Gastroesophageal sphincter (tissue), 4 donors: ENCODE results near the gene MRGPRX3. TPM values are rescaled to one million over a fixed set of nuclear protein-coding genes. Genes with fewer than 3 reads are reported as not detected.
"Not testable (repeated sequence)": the region's sequence is repeated elsewhere in the genome, so short reads cannot be mapped to it uniquely, and the experiment has no call there.

Source experiments
- ATAC-seq: fragments of 150-250 bp; one replicate; pipeline ENCODE4 v1.9.1; 2016; ENCODE audit warnings: mild to moderate bottlenecking, moderate library complexity
- H3K27ac ChIP-seq, 4 donors: fragments of 200-600 bp; sonication (generic) in 3 of 4; 1 replicate in 3 of 4; 2 replicates in 1 of 4; pipeline ENCODE4 v1.5.1; 2016 to 2019
- H3K27me3 ChIP-seq: fragments of 200-600 bp; sonication (generic); one replicate; pipeline ENCODE4 v1.5.1; 2019
- H3K36me3 ChIP-seq, 2 donors: fragments of 200-600 bp; sonication (generic); one replicate each; pipeline ENCODE4 v1.5.1; 2019; ENCODE audit warnings: control low read depth in 1 of 2
- H3K4me1 ChIP-seq, 3 donors: fragments of 200-600 bp; sonication (generic); 1 replicate in 2 of 3; 2 replicates in 1 of 3; pipeline ENCODE4 v1.5.1; 2016 to 2019; ENCODE audit warnings: control low read depth in 2 of 3
- H3K4me3 ChIP-seq, 2 donors: fragments of 200-600 bp; sonication (generic); one replicate each; pipeline ENCODE4 v1.5.1; 2019; ENCODE audit warnings: mild to moderate bottlenecking in 1 of 2, moderate library complexity in 1 of 2
- H3K9me3 ChIP-seq, 3 donors: fragments of 200-600 bp; sonication (generic); one replicate each; pipeline ENCODE4 v1.5.1; 2017 to 2019; ENCODE audit warnings: control low read depth in 2 of 3
- EP300 ChIP-seq: sonication (generic); formaldehyde crosslinking; IDR thresholded peaks from one replicate; pipeline ENCODE4 v1.6.1; 2017; ENCODE audit warnings: antibody characterized with exemption, mild to moderate bottlenecking
- POLR2A ChIP-seq, 2 donors: fragments of 450-650 bp; IDR thresholded peaks; one replicate each; pipeline ENCODE4 v1.6.1; 2017; ENCODE audit warnings: antibody characterized with exemption in 2 of 2, mild to moderate bottlenecking in 2 of 2, moderate library complexity in 1 of 2
- POLR2AphosphoS5 ChIP-seq: sonication (generic); formaldehyde crosslinking; IDR thresholded peaks from one replicate; pipeline ENCODE4 v1.6.1; 2017; ENCODE audit warnings: antibody characterized with exemption
- WGBS, 2 donors: methylation state at CpG; one replicate each; pipeline ENCODE4 v1.1.5; 2018; ENCODE audit warnings: low coverage in 1 of 2; 5-methylcytosine and 5-hydroxymethylcytosine counted together
- total RNA-seq, 4 donors: library from RNA; depleted of rRNA; stranded (reverse); fragments of >200 nt; gene quantifications; one replicate each; pipeline ENCODE4 v1.1.0, GENCODE V29; 2016
- TF ChIP-seq, protein P1 (sequence below), 4 experiments: fragments of 200-600 bp in 2 of 4; fragments of 450-650 bp in 2 of 4; sonication (generic) in 1 of 4; IDR thresholded peaks; one replicate each; pipeline ENCODE4 v1.5.1; 2017 to 2019; ENCODE audit warnings: antibody characterized with exemption in 4 of 4, mild to moderate bottlenecking in 2 of 4, moderate library complexity in 2 of 4

Gene MRGPRX3
- total RNA-seq, 4 donors from 2014 or later, result 0.31 TPM; not detected in 3

DNA sequence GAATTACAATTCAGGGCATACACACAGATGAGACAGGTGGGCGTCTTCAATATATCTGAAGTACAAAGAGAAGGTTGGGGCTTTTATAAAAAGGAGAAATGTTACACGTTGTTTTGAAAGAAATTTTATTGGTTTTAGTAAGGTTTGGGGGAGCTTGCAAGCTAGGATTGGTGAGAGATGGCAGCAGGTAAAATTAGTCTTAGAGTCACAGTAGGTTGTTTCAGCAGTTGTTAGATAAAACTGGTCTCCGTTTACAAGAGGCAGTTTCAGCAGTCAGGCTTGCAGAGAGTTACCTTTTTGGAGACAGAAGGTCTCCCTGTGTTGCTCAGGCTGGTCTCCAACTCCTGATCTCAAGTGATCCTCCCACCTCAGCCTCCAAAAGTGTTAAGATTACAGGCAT, 24.1 kb upstream of the MRGPRX3 start:
- Histone ChIP-seq H3K36me3 (peaks cover 0 to 4% of the 10 kb centered on the region in 2 donors), H3K4me3 (no peak overlapping the region), H3K27me3 (peaks cover 17% of the 10 kb centered on the region), H3K9me3 (no peaks in the 10 kb centered on the region), H3K4me1 (peaks cover 4 to 25% (median 4%) of the 10 kb centered on the region in 3 donors), H3K27ac (no peak overlapping the region)
- TF ChIP-seq POLR2A (IDR thresholded peaks at IDR 0.05), result no peak
- no peak for TF ChIP-seq POLR2AphosphoS5
- TF ChIP-seq EP300, result no peak
- ATAC-seq, result no peak
- 61 to 70% methylated on average over 2 to 3 of the region's 3 CpGs for WGBS, 2 donors

DNA sequence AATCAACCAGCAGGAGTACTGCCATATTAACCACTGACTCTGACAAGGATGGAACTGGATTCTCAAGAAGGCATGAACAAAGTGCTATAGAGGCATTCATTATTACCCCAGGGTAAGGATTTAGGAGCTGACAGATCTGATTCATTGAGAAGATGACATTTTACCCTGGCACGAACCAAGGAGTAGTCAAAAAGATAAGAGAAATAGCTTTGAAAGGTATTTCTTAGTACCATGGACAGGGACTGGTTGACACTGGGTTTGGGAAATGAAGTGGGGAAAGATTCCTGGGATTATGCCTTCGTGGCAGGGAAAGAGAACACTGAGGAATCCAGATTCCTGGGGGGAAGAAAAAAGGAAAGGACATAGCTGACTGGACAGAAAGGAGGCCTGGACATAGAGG, 21.4 kb upstream of the MRGPRX3 start:
- Histone ChIP-seq H3K4me3 (no peak overlapping the region), H3K36me3 (no peaks in the 10 kb centered on the region), H3K4me1 (peaks cover 0 to 7% (median 0%) of the 10 kb centered on the region in 3 donors), H3K9me3 (no peaks in the 10 kb centered on the region), H3K27ac (no peak overlapping the region), H3K27me3 (peaks cover 33% of the 10 kb centered on the region)
- WGBS, 2 donors, result 6 to 13% methylated on average over 2 of the region's 2 CpGs
- TF ChIP-seq POLR2A (IDR thresholded peaks at IDR 0.05) (no peak), EP300 (no peak), POLR2AphosphoS5 (no peak)
- TF ChIP-seq, protein P1, sequence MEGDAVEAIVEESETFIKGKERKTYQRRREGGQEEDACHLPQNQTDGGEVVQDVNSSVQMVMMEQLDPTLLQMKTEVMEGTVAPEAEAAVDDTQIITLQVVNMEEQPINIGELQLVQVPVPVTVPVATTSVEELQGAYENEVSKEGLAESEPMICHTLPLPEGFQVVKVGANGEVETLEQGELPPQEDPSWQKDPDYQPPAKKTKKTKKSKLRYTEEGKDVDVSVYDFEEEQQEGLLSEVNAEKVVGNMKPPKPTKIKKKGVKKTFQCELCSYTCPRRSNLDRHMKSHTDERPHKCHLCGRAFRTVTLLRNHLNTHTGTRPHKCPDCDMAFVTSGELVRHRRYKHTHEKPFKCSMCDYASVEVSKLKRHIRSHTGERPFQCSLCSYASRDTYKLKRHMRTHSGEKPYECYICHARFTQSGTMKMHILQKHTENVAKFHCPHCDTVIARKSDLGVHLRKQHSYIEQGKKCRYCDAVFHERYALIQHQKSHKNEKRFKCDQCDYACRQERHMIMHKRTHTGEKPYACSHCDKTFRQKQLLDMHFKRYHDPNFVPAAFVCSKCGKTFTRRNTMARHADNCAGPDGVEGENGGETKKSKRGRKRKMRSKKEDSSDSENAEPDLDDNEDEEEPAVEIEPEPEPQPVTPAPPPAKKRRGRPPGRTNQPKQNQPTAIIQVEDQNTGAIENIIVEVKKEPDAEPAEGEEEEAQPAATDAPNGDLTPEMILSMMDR (IDR thresholded peaks at IDR 0.05), result no peak
- ATAC-seq, result no peak

DNA sequence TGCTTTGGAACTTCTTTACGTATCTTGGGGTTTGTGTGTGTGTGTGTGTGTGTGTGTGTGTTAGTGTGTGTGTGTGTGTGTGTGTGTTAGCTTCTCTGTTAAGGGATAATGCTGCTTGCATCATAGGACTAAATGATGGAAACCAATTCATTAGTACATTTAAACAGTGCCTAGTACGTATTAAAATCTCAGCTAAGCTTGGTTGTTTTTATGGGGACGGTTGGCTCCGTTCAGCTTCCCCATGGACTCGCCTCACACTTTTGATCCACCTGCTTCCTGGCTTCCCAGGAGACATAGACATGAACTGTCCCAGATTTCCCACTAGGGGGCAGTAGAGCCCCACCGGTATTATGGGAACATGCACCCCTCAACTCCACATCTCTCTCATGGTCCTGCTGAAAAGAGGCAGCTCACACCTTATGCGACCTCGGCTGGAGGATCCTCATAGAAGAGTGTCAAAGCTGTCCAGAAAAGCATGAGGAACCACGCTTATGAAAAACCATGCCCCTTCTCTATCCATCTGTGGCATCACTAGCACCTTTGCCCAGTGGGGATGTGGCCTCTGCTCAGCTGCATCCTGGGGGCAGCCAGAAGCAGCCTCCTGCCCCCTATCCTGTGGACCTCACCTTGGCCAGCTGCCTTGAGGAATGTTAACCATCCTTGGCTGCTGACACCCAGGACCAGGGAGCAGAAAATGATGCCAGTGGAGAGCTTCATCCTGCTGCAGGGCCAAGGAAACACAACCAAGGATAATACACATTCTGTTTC, 16.8 kb upstream of the MRGPRX3 start:
- H3K27ac ChIP-seq, result no peak overlapping the region
- H3K27me3 ChIP-seq, result peaks cover 38% of the 10 kb centered on the region
- H3K4me3 ChIP-seq, result no peak overlapping the region
- H3K36me3 ChIP-seq, result no peaks in the 10 kb centered on the region
- TF ChIP-seq, protein P1 (IDR thresholded peaks at IDR 0.05), result peak; percentile 40 to 83 (median 58)
- TF ChIP-seq POLR2AphosphoS5, result no peak
- no peak for TF ChIP-seq EP300
- TF ChIP-seq POLR2A (IDR thresholded peaks at IDR 0.05), result no peak
- no peaks in the 10 kb centered on the region for H3K9me3 ChIP-seq
- H3K4me1 ChIP-seq, result no peaks in the 10 kb centered on the region
- peak; percentile 60 for ATAC-seq
- 0% methylated on average over 4 to 7 of the region's 9 CpGs for WGBS, 2 donors

DNA sequence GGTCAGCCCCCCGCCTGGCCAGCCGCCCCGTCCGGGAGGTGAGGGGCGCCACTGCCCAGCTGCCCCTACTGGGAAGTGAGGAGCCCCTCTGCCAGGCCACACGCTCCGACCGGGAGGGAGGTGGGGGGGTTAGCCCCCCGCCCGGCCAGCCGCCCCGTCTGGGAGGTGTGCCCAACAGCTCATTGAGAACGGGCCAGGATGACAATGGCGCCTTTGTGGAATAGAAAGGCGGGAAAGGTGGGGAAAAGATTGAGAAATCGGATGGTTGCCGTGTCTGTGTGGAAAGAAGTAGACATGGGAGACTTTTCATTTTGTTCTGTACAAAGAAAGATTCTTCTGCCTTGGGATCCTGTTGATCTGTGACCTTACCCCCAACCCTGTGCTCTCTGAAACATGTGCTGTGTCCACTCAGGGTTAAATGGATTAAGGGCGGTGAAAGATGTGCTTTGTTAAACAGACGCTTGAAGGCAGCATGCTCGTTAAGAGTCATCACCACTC, 11.0 kb upstream of the MRGPRX3 start:
- WGBS, 2 donors, result 100% methylated on average over 2 of the region's 20 CpGs; no CpG with 5 or more reads in 1 of the 2 donors
- H3K9me3 ChIP-seq, H3K27ac ChIP-seq, H3K36me3 ChIP-seq, ATAC-seq, H3K4me3 ChIP-seq, H3K27me3 ChIP-seq, H3K4me1 ChIP-seq: not testable (repeated sequence)

DNA sequence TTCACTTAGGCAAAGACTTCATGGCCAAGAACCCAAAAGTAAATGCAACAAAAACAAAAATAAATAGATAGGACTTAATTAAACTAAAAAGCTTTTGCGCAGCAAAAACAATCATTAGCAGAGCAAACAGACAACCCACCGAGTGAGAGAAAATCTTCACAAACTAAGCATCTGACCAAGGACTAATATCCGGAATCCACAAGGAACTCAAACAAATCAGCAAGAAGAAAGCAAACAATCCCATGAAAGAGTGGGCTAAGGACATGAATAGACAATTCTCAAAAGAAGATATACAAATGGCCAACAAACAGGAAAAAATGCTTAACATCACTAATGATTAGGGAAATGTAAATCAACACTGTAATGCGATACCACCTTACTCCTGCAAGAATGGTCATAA, 1.3 kb upstream of the MRGPRX3 start:
- H3K4me1 ChIP-seq, H3K36me3 ChIP-seq, H3K4me3 ChIP-seq, ATAC-seq, H3K9me3 ChIP-seq, H3K27ac ChIP-seq: not testable (repeated sequence)
- H3K27me3 ChIP-seq, result peaks cover 14% of the 10 kb centered on the region
- WGBS, 2 donors, result 92 to 100% methylated on average over 2 to 4 of the region's 4 CpGs

DNA sequence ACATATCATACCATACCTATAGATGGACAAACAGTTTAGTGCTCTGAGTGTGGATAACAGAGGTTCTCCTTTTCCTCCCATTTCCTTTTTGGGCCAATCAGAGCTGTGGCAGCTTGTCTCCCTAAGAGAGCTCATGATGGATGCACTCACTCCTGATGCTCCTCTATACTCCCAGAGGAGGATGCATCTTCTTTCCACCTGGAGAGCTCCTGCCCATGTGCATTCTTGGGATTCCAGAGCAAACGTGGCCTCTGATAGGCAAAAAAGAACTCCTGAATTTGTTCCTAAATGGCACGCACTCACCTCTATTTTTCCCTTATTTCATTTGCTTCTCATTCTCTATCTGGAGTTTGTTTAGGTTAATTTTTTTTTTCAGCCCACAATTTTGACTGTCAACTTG, 2.9 kb downstream of the MRGPRX3 start:
- no peak for TF ChIP-seq POLR2A (IDR thresholded peaks at IDR 0.05)
- TF ChIP-seq, protein P1 (IDR thresholded peaks at IDR 0.05), result no peak
- TF ChIP-seq POLR2AphosphoS5, result no peak

More for the DNA sequence above, 2.9 kb downstream of the MRGPRX3 start:
- H3K4me3 ChIP-seq, result no peak overlapping the region
- H3K27ac ChIP-seq, result no peak overlapping the region
- no peaks in the 10 kb centered on the region for H3K4me1 ChIP-seq
- H3K27me3 ChIP-seq, result no peaks in the 10 kb centered on the region
- no peaks in the 10 kb centered on the region for H3K36me3 ChIP-seq
- 36 to 40% methylated on average over 2 of the region's 2 CpGs for WGBS, 2 donors
- ATAC-seq, result no peak
- H3K9me3 ChIP-seq, result no peaks in the 10 kb centered on the region
